NCI-H146 treated with DMSO at 0.1 percent for 48 hours (cell line): ENCODE measurements around the gene ICE2.

Source experiments
- DNase-seq: peaks from one replicate; lab custom pipeline; 2025; ENCODE audit not compliant: unreplicated experiment; lab: John Stamatoyannopoulos, UW

Gene ICE2

DNA sequence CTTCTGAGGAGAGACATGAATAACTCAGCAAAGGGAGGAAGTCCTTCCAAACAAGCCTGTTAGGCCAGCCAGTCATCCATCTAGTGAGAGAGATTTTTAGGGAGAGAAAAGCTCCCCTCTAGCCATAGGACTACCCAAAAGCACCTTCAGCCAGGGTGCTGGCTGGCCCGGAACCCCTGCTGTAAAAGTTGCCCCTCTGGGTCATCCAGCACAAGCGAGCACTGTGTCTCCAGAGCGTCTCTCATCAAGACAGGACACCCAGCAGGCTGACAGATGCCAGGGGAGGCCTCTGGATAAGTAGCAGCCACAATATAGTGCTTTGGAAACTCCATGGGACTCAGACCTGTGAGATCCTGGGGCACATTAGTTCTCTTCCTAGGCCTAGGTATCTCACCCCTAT is 105.6 kb downstream of the ICE2 start:
- DNase-seq, result no peak

DNA sequence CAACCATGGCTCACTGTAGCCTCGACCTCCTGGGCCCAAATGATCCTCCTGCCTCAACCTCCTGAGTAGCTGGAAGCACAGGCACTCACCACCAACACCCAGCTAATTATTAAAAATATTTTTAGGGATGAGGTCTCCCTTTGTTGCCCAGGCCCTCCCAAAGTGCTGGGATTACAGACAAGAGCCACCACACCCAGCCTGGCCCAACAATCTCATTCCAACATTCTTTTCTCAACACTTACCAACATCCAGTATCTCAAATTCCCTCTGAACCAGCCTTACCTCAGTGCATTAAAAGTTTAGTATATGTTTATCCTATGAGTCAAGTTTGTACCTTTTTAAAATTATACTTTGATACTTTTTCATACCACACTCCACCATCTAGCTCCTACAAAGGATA is 106.2 kb downstream of the ICE2 start:
- DNase-seq, result no peak

DNA sequence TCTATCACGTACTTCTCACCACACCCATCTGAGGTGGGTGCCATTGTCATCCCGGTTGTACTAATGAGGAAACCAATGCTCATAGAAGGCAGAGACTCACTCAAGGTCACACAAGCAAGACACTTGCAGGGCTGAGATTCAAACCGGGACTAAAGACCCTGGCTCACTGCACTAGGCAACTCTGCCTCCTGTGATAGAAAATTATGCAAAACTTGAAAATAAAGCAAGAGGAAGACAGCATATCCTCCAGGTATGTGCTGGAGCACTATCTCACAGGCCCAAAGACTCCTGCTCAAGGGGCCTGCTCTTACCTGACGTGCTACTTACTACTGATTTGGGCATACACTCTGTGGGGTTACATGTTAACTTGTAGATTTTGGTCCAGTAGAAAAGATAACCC is 106.7 kb downstream of the ICE2 start:
- DNase-seq, result no peak

DNA sequence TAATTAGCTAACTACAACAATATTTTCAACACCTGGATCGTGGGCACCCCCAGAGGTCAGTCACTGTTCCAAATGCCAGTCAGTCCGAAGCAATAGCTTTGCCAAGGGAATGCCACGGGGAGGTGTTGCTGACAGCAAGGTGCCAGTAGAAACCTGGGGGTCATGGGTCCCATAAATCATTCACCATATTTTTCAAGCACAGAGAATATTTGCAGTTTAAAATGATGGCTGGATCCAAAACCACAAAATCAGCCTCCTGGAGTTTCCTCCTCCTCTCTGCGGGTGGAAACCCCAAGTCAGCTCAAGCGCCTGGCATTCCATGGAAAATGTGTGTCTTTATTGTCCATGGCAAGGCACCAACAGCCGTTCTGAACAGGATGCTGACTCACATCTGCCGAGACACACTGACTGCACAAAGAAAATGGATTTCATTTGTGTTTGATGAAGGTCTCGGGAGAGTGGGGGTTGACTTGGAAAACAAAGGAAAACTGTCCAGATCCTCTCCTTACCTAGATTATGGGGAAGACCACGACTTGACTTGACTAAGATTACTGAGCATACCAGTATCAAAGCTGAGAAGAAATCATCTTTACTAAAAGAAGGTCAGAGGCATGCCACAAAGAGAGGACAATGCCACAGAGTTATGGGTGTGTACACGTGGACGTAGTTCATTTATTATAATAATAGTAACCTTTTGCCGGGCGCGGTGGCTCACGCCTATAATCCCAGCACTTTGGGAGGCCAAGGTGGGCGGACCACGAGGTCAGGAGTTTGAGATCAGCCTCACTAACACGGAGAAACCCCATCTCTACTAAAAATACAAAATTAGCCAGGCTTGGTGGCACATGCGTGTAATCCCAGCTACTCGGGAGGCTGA is 107.5 kb downstream of the ICE2 start:
- no peak for DNase-seq

DNA sequence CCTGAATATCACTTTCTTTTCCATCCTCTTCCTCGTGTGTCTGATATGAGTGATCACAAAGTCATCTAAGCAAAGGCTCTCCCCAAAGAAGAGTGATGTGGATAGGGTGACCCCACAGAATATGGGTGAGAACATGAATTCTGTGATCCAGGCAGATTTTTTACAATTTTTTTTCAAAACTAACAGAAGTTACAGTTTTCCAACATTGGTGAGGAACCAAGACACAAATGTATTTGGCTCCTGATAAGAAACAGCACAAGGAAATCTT is 108.1 kb downstream of the ICE2 start:
- no peak for DNase-seq

DNA sequence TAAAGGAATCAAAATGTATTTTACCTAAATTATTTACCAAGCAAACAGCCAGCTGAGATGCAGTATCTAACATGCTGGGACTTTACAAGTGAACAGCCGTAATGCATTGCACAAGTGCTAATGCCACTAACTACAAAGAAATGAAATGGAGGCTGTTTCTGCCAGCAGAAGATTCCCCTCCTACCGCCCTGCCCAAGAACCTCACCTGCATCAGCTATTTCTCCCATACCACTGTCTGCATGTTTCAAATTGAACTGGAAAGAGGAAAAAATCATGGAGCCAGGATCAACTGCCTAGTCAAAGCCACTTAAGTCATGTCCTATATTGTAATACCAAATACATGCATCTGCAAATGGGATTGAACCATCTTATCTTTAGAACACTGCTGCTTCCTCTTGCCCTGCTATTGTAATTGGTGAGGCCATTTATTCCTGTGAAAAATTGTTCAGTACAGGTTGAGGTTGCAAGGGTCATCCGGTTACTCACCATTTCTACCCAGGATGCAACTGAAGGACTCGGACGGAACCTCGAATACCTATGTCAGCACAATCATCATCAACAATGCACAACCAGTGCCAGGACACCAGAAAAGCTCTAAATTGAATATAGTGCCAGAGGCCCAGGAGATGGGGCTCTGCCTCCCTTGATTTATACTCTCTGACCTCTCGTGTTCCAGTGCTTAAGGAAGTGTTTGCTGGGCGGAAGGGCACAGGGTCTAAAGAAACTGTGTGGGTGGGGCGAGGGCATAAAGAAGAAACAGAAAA is 108.7 kb downstream of the ICE2 start:
- DNase-seq, result no peak

DNA sequence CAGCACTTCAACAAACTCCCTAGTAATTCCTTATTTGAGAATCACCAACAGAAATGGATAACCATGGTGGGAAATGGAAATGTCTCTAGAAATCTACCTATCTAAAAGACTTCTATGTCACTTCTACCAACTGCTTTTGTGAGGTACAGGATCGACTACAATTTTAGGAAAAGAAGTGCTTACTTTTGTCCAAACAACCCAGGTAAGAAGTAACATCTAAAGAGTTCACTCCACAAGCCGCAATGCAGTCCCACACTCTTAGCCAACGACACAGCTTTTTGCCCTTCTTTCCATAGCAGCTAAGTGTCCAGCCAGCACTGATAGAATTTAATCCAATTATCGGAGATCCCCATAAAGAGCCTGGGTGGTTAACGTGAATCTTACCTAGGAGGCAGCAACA is 109.2 kb downstream of the ICE2 start:
- no peak for DNase-seq
